ENCODE data around the gene TGFBR2. TPM values are rescaled to one million over a fixed set of nuclear protein-coding genes. Genes with fewer than 3 reads are reported as not detected.
A peak's percentile ranks its signal among the peaks of the same experiment; 100 is the strongest.

TGFBR2 gene
- total and polyA plus RNA-seq, 2 of the 13 experiments (the other 11 are each of a cell fraction or from before 2014, with no cell fraction given), result 82.2 to 187 TPM

- Histone ChIP-seq H3K4me2 (ENCODE audit: low read depth, low read length) (no peak overlapping the region), H3K4me1 (ENCODE audit: insufficient read depth, low read length) (peaks cover 20% of the 10 kb centered on the region), H3K79me2 (ENCODE audit: insufficient read depth, low read length) (no peaks in the 10 kb centered on the region), H3K27ac (ENCODE audit: extremely low read length, insufficient read depth, low read length) (no peak overlapping the region), H4K20me1 (ENCODE audit: insufficient read depth, low read length) (peaks cover 15% of the 10 kb centered on the region), H3K9ac (ENCODE audit: insufficient read depth, low read depth, low read length) (no peak overlapping the region), H3K9me3 (ENCODE audit: low read length) (no peaks in the 10 kb centered on the region), H3K36me3 (replicated peaks in 1 of 2; ENCODE audit: control insufficient read depth in 1 of 2, insufficient read depth in 2 of 2, low read length in 2 of 2) (peaks cover 11 to 45% of the 10 kb centered on the region in 2 experiments), H2AFZ (ENCODE audit: low read length) (no peak overlapping the region), H3K27me3 (ENCODE audit: control insufficient read depth in 1 of 2, insufficient read depth in 2 of 2, low read length in 2 of 2) (no peaks in the 10 kb centered on the region), H3K4me3 (replicated peaks in 1 of 3; ENCODE audit: insufficient read depth in 1 of 3, low read depth in 2 of 3, low read length in 3 of 3) (no peak overlapping the region)
- intact Hi-C loops (cut with micrococcal nuclease; ENCODE audit: unreplicated experiment) (loop anchor here (10.0 kb wide), 1 partner anchor 202 kb away; no protein-coding TSS in a partner anchor), in situ Hi-C loops (cut with HindIII; ENCODE audit: extremely low pct_ligation_motif_present, low pct_unique_long_range_greater_than_20kb) (no loop called here)
- ATAC-seq, result no peak
- CTCF ChIA-PET (ENCODE audit: low intra/inter-chr PET ratio, low total read pairs), result no interaction called here
- no peak for FAIRE-seq
- POLR2A ChIA-PET, result interaction anchor here (0.8 kb wide), 1 partner anchor 25 kb away, joined by 4 read pairs; no protein-coding TSS in a partner anchor
- BruUV-seq (replicated peaks), result no TSS peak
- no peak for TF ChIP-seq NKX3-1 (CRISPR knock-in tag; IDR thresholded peaks at IDR 0.05)
- peak; percentile 40 to 49; a peak in 2 of 4 replicates for TF ChIP-seq POLR2A (IDR thresholded peaks at IDR 0.05; ENCODE audit: insufficient read depth in 1 of 2, low read depth in 2 of 2, low read length in 2 of 2)
- TF ChIP-seq KDM2A (CRISPR knock-in tag; IDR thresholded peaks at IDR 0.05; ENCODE audit: borderline replicate concordance, low read depth), result peak; percentile 62; the same call in 1 of the 2 replicates
- TF ChIP-seq E2F1 (CRISPR knock-in tag; IDR thresholded peaks at IDR 0.05), result no peak
- TF ChIP-seq FOXK1 (CRISPR knock-in tag; IDR thresholded peaks at IDR 0.05; ENCODE audit: borderline replicate concordance, low read depth), result no peak
- 0 out of 2 replicates have a peak, but pooled peaks have one; percentile 18 for TF ChIP-seq TOPORS (CRISPR knock-in tag; IDR thresholded peaks at IDR 0.05)
- TF ChIP-seq ZBTB14 (CRISPR knock-in tag; IDR thresholded peaks at IDR 0.05), result no peak
- TF ChIP-seq POLR2AphosphoS5 (IDR thresholded peaks at IDR 0.05; ENCODE audit: low read depth, low read length), result peak; percentile 22
- TF ChIP-seq AGO2 (optimal IDR thresholded peaks at IDR 0.05; ENCODE audit: low read depth, low read length), result peak; percentile 87
- 0 out of 2 replicates have a peak, but pooled peaks have one; percentile 20 for TF ChIP-seq PAF1 (CRISPR knock-in tag; IDR thresholded peaks at IDR 0.05)
- TF ChIP-seq, protein P1, sequence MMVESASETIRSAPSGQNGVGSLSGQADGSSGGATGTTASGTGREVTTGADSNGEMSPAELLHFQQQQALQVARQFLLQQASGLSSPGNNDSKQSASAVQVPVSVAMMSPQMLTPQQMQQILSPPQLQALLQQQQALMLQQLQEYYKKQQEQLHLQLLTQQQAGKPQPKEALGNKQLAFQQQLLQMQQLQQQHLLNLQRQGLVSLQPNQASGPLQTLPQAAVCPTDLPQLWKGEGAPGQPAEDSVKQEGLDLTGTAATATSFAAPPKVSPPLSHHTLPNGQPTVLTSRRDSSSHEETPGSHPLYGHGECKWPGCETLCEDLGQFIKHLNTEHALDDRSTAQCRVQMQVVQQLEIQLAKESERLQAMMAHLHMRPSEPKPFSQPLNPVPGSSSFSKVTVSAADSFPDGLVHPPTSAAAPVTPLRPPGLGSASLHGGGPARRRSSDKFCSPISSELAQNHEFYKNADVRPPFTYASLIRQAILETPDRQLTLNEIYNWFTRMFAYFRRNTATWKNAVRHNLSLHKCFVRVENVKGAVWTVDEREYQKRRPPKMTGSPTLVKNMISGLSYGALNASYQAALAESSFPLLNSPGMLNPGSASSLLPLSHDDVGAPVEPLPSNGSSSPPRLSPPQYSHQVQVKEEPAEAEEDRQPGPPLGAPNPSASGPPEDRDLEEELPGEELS (CRISPR knock-in tag; IDR thresholded peaks at IDR 0.05), result no peak
- TF ChIP-seq NFIC (IDR thresholded peaks at IDR 0.05; ENCODE audit: low read length), result 0 out of 2 replicates have a peak, but pooled peaks have one; percentile 47
- TF ChIP-seq MED1 (CRISPR knock-in tag; IDR thresholded peaks at IDR 0.05), result 0 out of 2 replicates have a peak, but pooled peaks have one; percentile 34
- TF ChIP-seq RBM22 (optimal IDR thresholded peaks at IDR 0.05; ENCODE audit: low read length), result peak; percentile 99
- TF ChIP-seq POLR2AphosphoS2 (IDR thresholded peaks at IDR 0.05; ENCODE audit: low read depth, low read length), result peak; percentile 83; the same call in 1 of the 2 replicates
- peak; percentile 83 for TF ChIP-seq POLR2G (IDR thresholded peaks at IDR 0.05; ENCODE audit: low read depth, low read length)
- no peak for TF ChIP-seq NFYB (CRISPR knock-in tag; IDR thresholded peaks at IDR 0.05)
- no peak for DNase-seq (ENCODE audit: low spot score)
- 84% methylated on average over 3 of the region's 3 CpGs for WGBS (ENCODE audit: low lambda C conversion rate)
Measured at GRCh38 chr3:30696403-30696819, 90.0 kb downstream of the TGFBR2 start.

All from HepG2 (cell line).